Thyroid gland (tissue), 4 donors: ENCODE measurements around the gene GNAQ. TPM values are rescaled to one million over a fixed set of nuclear protein-coding genes. Genes with fewer than 3 reads are reported as not detected.

Experiments
- DNase-seq, 2 donors: peaks; one replicate each; pipeline ENCODE4 v3.0.0-alpha.2; 2019
- H3K27ac ChIP-seq, 3 donors: fragments of 200-600 bp; sonication (generic); 1 replicate in 2 of 3; 2 replicates in 1 of 3; pipeline ENCODE4 v1.5.1; 2016 to 2019; ENCODE audit warnings: mild to moderate bottlenecking in 1 of 3, moderate library complexity in 1 of 3
- H3K27me3 ChIP-seq: fragments of 200-600 bp; sonication (generic); one replicate; pipeline ENCODE4 v1.5.1; 2019
- H3K36me3 ChIP-seq, 2 donors: fragments of 200-600 bp; sonication (generic); one replicate each; pipeline ENCODE4 v1.5.1; 2016 to 2019
- H3K4me1 ChIP-seq, 2 donors: fragments of 200-600 bp; sonication (generic); one replicate each; pipeline ENCODE4 v1.5.1; 2017 to 2019
- H3K4me3 ChIP-seq, 3 donors: fragments of 200-600 bp; sonication (generic); replicated peaks in 1 of 3; 1 replicate in 2 of 3; 2 replicates in 1 of 3; pipeline ENCODE4 v1.5.1; 2016; ENCODE audit warnings: mild to moderate bottlenecking in 1 of 3
- H3K9me3 ChIP-seq: fragments of 200-600 bp; sonication (generic); one replicate; pipeline ENCODE4 v1.5.1; 2017
- POLR2A ChIP-seq, 2 donors: fragments of 450-650 bp; IDR thresholded peaks; one replicate each; pipeline ENCODE4 v1.6.1; 2017; ENCODE audit warnings: antibody characterized with exemption in 2 of 2, mild to moderate bottlenecking in 2 of 2, moderate library complexity in 1 of 2
- WGBS, 2 donors: methylation state at CpG; one replicate each; pipeline ENCODE4 v1.1.5; 2017; 5-methylcytosine and 5-hydroxymethylcytosine counted together
- intact Hi-C: fragments of 100-400 bp; cut with DNase I; formaldehyde crosslinking; loops from one replicate; pipeline ENCODE4 v1.15.1; 2023
- total RNA-seq, 4 donors: library from RNA; depleted of rRNA; stranded (reverse); fragments of >200 nt; gene quantifications; one replicate each; pipeline ENCODE4 v1.2.3, GENCODE V29; 2016
- TF ChIP-seq, protein P1 (sequence below), 6 experiments: fragments of 200-600 bp in 3 of 6; fragments of 450-650 bp in 3 of 6; sonication (generic) in 3 of 6; IDR thresholded peaks; one replicate each; pipeline ENCODE4 v1.5.1; 2016 to 2019; ENCODE audit warnings: antibody characterized with exemption in 6 of 6, mild to moderate bottlenecking in 2 of 6, inconsistent platforms in 1 of 6, moderate library complexity in 1 of 6

Gene GNAQ
- total RNA-seq, 4 donors from 2014 or later: 40.0 to 60.8 (median 58.1) TPM

DNA sequence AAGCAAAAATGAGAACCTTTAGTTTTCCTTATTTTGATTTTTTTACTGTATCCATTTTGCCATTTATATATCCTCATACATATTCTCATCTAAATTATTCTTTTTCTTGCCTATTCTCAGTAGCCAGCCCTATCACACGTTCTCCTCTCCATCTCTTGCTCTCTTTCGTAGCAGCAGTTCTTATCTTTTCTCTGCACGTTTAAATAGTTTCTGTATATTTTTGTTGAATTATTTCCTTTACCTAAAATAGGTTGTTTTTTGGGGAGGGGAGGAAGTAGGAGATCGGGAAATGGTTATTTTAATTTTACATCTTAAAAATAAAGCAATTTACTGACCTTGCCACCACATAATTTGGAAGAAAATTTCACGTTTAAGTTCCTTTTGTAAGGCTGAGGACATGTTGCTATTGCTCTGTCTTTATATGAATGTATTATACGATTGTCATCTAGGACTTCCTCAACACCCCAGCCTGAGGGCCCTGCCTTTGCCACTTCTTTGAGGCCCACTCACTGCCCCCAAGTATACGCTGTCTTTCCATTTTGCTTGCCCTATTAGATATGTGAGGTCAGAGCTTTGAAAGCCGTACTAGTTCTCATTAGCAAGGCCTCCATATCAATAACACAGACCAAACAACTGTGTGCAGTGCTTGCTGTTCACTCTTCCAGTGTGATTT lies 140.3 kb downstream of the GNAQ start:
- H3K27me3 ChIP-seq: no peaks in the 10 kb centered on the region
- peak overlapping the region in 1 of 3 donors; percentile 14 for H3K27ac ChIP-seq
- WGBS, 2 donors: 83 to 84% methylated on average over 8 of the region's 8 CpGs
- H3K4me1 ChIP-seq: peaks cover 0 to 8% of the 10 kb centered on the region in 2 donors
- H3K9me3 ChIP-seq: no peaks in the 10 kb centered on the region
- no peak overlapping the region for H3K4me3 ChIP-seq
- no peak for DNase-seq
- TF ChIP-seq, protein P1, sequence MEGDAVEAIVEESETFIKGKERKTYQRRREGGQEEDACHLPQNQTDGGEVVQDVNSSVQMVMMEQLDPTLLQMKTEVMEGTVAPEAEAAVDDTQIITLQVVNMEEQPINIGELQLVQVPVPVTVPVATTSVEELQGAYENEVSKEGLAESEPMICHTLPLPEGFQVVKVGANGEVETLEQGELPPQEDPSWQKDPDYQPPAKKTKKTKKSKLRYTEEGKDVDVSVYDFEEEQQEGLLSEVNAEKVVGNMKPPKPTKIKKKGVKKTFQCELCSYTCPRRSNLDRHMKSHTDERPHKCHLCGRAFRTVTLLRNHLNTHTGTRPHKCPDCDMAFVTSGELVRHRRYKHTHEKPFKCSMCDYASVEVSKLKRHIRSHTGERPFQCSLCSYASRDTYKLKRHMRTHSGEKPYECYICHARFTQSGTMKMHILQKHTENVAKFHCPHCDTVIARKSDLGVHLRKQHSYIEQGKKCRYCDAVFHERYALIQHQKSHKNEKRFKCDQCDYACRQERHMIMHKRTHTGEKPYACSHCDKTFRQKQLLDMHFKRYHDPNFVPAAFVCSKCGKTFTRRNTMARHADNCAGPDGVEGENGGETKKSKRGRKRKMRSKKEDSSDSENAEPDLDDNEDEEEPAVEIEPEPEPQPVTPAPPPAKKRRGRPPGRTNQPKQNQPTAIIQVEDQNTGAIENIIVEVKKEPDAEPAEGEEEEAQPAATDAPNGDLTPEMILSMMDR (IDR thresholded peaks at IDR 0.05): no peak
- no peak for TF ChIP-seq POLR2A (IDR thresholded peaks at IDR 0.05)
- H3K36me3 ChIP-seq: no peaks in the 10 kb centered on the region
- intact Hi-C loops: no loop called here

DNA sequence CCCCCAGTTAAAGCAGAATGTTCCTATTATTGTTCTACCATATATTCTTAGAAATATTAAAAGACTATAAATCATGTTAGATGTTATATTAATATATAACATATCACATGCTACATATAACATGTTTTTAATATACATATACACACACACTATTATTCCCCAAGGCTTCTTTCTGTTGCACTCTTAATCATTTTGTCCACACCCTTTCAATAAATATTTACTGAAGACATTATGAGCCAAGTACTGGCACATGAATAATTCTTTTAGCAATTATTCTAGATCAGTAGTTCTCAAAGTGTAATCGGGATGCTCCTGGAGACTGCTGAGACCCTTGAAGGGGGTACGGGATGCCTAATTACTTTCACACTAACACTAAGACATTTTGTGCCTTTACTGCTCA lies 143.9 kb downstream of the GNAQ start:
- no peak overlapping the region for H3K27ac ChIP-seq
- no peaks in the 10 kb centered on the region for H3K36me3 ChIP-seq
- intact Hi-C loops: no loop called here
- H3K4me1 ChIP-seq: peaks cover 34 to 40% of the 10 kb centered on the region in 2 donors
- WGBS, 2 donors: 88 to 94% methylated on average over 2 of the region's 2 CpGs
- H3K27me3 ChIP-seq: no peaks in the 10 kb centered on the region
- DNase-seq: no peak
- no peak overlapping the region for H3K4me3 ChIP-seq
- H3K9me3 ChIP-seq: no peaks in the 10 kb centered on the region
- TF ChIP-seq POLR2A (IDR thresholded peaks at IDR 0.05): no peak
- TF ChIP-seq, protein P1 (IDR thresholded peaks at IDR 0.05): no peak

DNA sequence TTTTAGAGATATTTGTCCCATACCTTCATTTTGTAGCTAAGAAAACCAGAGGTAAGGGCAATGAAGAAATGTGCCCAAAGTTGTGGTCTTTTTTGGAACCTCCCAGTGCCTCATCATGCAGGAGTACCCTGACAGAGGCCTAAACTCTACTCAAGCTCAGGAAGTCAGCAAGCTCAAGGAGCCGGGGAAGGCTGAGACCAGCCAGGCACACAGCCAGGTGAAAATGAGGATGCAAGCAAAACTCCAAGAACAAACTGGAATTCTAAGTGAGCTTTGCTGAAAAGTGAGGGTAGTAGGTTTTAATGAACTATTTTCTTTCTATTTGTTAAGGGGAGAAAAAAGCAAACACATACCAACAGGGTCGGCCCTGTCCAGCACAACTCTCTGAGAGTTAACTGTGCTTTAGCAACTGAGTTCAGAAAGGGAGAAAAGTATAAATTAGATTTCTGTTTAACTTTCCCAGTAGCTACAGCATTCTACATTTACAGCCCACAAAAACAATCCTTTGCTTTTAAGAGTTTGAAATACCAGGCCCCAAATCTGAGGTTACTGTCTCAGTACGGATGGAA lies 146.4 kb downstream of the GNAQ start:
- no peaks in the 10 kb centered on the region for H3K36me3 ChIP-seq
- H3K4me1 ChIP-seq: peaks cover 58 to 64% of the 10 kb centered on the region in 2 donors
- H3K4me3 ChIP-seq: no peak overlapping the region
- DNase-seq: peak; percentile 84 to 86
- H3K9me3 ChIP-seq: no peaks in the 10 kb centered on the region
- peak overlapping the region; percentile 70 to 88 (median 78) for H3K27ac ChIP-seq
- TF ChIP-seq, protein P1 (IDR thresholded peaks at IDR 0.05): no peak
- no peak for TF ChIP-seq POLR2A (IDR thresholded peaks at IDR 0.05)
- intact Hi-C loops: no loop called here
- H3K27me3 ChIP-seq: no peaks in the 10 kb centered on the region
- 23% methylated on average over 3 of the region's 3 CpGs for WGBS, 2 donors

DNA sequence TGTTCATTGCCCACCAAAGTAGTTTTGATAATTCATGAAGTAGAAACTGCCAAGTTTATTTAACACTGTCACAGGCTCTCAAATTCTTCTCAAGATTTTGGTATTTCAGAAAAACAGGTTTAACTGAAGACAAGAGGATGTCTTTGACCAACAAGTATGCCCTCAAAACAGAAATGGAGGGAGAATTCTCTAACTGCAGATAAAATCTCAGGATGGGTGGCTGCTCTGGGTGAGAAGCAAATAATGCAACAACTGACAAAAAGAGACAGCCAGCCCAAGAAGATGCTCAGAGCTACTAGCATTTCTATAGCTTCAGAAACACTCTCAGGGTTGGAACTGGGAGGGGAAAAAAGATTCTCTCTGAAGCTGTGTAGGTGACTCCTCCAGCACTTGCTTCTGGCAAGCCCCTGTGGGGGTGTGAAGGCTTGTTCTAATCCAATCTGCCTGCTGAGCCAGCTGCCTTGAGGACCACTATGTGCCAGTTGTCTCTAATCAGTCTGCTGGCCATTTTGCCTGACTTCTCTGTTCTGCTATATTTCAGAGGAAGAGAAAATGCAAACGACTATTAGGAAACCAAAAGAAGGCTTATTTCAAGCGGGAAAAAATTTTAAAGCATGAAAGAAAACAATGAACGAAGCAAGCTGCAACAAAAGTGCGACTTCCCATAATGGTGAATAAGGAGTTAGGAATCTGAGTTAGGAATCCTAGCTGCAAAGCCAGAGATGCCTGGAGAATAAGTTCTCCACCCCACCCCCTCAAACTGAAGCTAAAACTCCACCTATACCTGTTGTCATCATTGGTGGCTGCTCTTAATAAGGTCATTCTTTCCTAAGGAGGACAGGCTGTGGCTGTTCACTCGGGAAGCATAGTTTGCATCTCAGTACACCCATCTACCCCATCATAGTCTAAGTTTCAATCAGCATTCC lies 147.5 kb downstream of the GNAQ start:
- WGBS, 2 donors: 49 to 53% methylated on average over 5 of the region's 5 CpGs
- intact Hi-C loops: no loop called here
- H3K4me3 ChIP-seq: no peak overlapping the region
- peaks cover 68 to 74% of the 10 kb centered on the region in 2 donors for H3K4me1 ChIP-seq
- no peaks in the 10 kb centered on the region for H3K36me3 ChIP-seq
- H3K27me3 ChIP-seq: no peaks in the 10 kb centered on the region
- TF ChIP-seq POLR2A (IDR thresholded peaks at IDR 0.05): no peak
- TF ChIP-seq, protein P1 (IDR thresholded peaks at IDR 0.05): no peak
- H3K9me3 ChIP-seq: no peaks in the 10 kb centered on the region
- DNase-seq: peak; percentile 12 to 37
- H3K27ac ChIP-seq: peak overlapping the region; percentile 70 to 88 (median 78)
